Endometrial microvascular endothelial cells (primary cell): ENCODE measurements around the gene SEMA4C. TPM values are rescaled to one million over a fixed set of nuclear protein-coding genes. Genes with fewer than 3 reads are reported as not detected.

ENCODE experiments used
- in situ Hi-C: cut with HindIII; loops from 2 replicates; pipeline ENCODE4 v1.10.0; 2017; ENCODE audit warnings: low sequenced_read_pairs, low pct_unique_long_range_greater_than_20kb; ENCODE audit errors: inconsistent ontology term
- total RNA-seq: library from RNA; depleted of rRNA; stranded (reverse); fragments of >200 nt; gene quantifications from one replicate; pipeline ENCODE4 v1.2.3, GENCODE V29; 2015; ENCODE audit errors: inconsistent ontology term

SEMA4C gene
- total RNA-seq, 1 donor from 2014 or later, result 0.28 TPM

- in situ Hi-C loops, result no loop called here
Observed at GRCh38 chr2:96884299-96885094, 14.6 kb upstream of the SEMA4C start.

DNA sequence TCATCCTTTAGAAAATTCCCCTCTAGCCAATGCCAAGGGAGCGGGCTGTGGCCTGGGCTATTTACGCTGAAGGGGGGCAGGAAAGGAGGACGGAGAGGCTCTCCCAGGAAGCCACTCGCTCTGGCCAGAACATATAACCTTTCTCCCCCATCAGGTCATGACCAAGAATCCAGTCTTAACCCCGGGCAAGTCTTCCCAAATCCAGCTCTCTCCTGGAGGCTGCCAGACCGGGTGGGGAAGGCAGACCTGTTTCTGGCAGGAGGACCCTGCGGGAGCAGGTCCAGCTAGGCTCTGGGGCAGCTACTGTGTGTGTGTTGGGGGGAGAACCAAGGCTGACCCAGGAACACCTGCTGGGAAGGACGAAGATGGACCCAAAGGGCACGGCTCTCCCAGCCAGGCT is 13.4 kb upstream of the SEMA4C start:
- in situ Hi-C loops, result no loop called here

- in situ Hi-C loops, result no loop called here
Observed at GRCh38 chr2:96882906-96883305, 13.0 kb upstream of the SEMA4C start.

GRCh38 chr2:96882230-96882629 is 12.3 kb upstream of the SEMA4C start:
- in situ Hi-C loops, result no loop called here

DNA sequence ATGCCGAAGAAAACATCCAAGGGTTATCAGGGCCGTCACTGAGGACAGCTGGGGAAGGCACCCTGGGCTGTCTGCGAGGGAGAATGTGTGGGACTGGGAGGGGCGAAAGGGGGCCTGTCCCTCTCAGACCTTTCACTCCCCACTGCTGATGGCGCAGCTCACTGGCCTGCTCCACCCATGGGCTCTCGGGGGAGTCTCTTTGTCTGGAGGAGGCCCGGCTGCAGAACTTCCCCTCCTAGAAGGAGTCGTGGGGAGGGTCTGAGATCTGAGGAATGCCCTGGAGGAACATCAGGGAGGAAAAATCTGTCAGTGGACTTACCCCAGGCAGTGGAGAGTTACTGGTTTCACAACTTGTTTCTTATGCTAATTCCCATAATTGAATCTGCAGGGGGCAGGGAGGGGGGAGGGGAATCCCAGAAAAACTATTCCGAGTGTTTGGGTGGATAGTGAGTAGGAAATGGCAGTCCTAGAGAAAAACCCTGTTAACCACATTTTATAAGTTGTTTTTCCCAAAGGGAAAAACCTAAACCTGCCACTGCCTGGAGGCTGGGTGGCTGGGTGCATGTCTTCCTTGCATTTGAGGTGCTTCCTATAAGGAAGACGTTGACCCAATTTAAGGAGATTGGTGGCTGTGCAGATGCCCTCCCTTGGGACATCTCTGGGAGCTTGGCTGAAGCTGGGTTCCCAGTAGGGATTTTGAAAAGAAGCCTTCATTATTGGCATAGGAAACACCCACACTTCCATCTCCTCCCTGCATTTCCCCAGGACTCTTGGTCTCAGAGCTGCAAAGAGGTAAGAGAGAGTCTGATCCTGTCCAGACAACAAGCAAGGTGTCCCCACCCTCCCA is 11.7 kb upstream of the SEMA4C start:
- in situ Hi-C loops, result no loop called here

- in situ Hi-C loops, result no loop called here
Observed at GRCh38 chr2:96880891-96881273, 11.0 kb upstream of the SEMA4C start.

GRCh38 chr2:96879545-96880040 is 9.7 kb upstream of the SEMA4C start:
- in situ Hi-C loops, result no loop called here

- in situ Hi-C loops, result no loop called here
Observed at GRCh38 chr2:96878796-96879544, 9.1 kb upstream of the SEMA4C start.

GRCh38 chr2:96878171-96878570 is 8.3 kb upstream of the SEMA4C start:
- in situ Hi-C loops, result no loop called here

GRCh38 chr2:96877631-96878092 is 7.8 kb upstream of the SEMA4C start:
- in situ Hi-C loops, result no loop called here

DNA sequence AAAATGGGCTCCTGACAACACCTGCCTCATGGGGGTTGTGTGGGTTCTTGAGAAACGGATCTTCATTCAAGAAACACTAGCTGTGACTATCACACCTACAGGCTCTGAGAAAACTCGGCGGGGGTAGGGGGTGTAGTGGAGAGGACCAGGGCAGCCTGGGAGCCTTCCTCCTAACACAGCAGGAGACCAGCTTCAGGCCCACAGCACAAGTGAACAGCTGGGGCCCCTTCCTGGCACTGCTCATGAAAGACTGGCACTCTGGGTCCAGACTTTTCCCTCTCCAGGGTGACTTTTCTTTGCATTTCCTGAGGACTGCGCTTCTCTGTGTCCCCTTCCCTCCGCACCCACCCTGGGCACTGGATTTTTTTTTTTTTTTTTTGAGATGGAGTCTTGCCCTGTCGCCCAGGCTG is 7.2 kb upstream of the SEMA4C start:
- in situ Hi-C loops, result no loop called here

- in situ Hi-C loops, result no loop called here
Observed at GRCh38 chr2:96876269-96877041, 6.6 kb upstream of the SEMA4C start.

DNA sequence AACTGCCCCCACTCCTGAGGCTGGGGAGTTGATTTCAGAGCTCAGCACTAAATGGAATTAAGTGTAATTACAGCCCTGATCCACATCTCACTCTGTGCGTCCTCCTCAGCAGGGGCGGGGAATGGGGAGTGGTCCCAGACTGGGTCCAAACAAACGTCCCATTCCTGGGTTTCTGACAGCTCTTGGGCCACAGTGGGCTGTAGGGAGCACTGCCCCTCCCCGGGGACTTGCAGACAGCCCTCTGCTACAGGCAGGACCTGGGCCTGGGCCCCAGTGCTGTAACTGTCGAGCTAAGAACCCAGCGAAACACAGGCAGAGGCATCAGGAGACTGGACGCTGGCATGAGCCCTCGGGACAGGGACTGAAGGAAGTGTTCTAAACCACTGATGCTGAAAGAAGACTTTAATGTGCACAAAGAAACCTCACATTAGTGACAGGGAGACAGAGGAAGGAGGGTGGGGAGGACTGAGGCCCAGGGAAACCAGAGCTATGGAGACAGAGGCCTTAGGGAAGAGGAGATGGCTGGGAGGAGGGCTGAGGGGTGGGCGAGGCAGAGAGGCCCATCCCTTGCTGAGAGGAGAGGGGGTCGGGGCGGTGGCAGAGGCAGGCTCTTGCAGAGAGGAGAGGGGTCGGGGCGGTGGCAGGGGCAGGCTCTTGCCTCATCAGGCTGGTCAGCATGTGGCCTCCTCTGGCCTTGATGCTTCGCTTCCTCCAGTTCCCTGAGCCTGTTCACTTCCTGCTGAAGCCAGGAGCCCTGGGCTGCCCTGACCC is 5.8 kb upstream of the SEMA4C start:
- in situ Hi-C loops, result no loop called here

GRCh38 chr2:96874198-96874831 is 4.4 kb upstream of the SEMA4C start:
- in situ Hi-C loops, result no loop called here

- in situ Hi-C loops, result no loop called here
Observed at GRCh38 chr2:96873651-96874096, 3.8 kb upstream of the SEMA4C start.

- in situ Hi-C loops, result no loop called here
Observed at GRCh38 chr2:96872591-96873349, 2.9 kb upstream of the SEMA4C start.
